AG10803 (cell line): ENCODE measurements around the gene NHLRC2.
"Not testable (repeated sequence)": the region's sequence is repeated elsewhere in the genome, so short reads cannot be mapped to it uniquely, and the experiment has no call there.

ENCODE experiments used
- DNase-seq: peaks from one replicate; pipeline ENCODE4 v3.0.0; 2010; ENCODE audit warnings: low read depth
- H3K4me3 ChIP-seq: 2 replicates; pipeline ENCODE4 v1.5.1; 2011; ENCODE audit warnings: mild to moderate bottlenecking, low read length, control low read depth
- CTCF ChIP-seq: conservative IDR thresholded peaks from 2 replicates; pipeline ENCODE4 v1.5.1; 2011; ENCODE audit warnings: mild to moderate bottlenecking, low read length, control low read depth, inconsistent platforms

Gene NHLRC2

GRCh38 chr10:113823389-113823788, 31.1 kb upstream of the NHLRC2 start:
- no peak for DNase-seq
- no peak for TF ChIP-seq CTCF
- H3K4me3 ChIP-seq = no peak overlapping the region

DNA sequence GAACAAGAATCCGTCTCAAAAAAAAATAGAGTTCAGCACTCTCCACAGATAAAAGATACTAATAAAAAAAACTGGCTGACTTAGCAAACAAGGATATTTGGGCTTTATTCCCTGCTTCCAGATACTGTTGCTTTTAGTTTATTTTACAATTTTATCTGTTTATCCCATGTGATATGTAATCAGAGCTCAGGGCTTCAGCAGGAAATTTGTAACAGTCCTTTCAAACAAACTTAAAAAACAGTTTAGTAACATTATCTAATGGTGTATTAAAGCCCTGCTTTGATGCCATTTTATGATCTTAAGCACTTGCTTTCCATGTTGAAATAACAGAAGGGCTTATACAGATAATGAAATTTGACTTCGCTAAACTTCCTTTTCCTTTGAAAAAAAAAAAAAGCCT, 28.7 kb upstream of the NHLRC2 start:
- TF ChIP-seq CTCF = no peak
- no peak for DNase-seq

DNA sequence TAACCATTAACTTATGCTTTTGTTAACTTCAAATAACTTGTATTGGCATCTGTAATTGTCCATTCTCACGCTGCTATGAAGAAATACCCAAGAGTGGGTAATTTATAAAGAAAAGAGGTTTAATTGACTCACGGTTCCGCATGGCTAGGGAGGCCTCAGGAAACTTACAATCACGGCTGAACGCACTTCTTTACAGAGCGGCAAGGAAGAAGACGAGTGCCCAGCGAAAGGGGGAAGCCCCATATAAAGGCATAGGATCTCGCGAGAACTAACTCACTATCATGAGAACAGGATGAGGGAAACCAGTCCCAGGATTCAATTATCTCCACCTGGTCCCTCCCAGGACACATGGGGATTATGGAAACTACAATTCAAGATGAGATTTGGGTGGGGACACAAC, 25.9 kb upstream of the NHLRC2 start:
- H3K4me3 ChIP-seq, DNase-seq: not testable (repeated sequence)

More for the DNA sequence above, 28.7 kb upstream of the NHLRC2 start:
- no peak overlapping the region for H3K4me3 ChIP-seq

GRCh38 chr10:113842171-113842570, 12.3 kb upstream of the NHLRC2 start:
- DNase-seq = no peak
- TF ChIP-seq CTCF = no peak
- no peak overlapping the region for H3K4me3 ChIP-seq

- no peak overlapping the region for H3K4me3 ChIP-seq
- no peak for DNase-seq
- no peak for TF ChIP-seq CTCF
These were observed 10.4 kb upstream of the NHLRC2 start for GRCh38 chr10:113843972-113844485.

DNA sequence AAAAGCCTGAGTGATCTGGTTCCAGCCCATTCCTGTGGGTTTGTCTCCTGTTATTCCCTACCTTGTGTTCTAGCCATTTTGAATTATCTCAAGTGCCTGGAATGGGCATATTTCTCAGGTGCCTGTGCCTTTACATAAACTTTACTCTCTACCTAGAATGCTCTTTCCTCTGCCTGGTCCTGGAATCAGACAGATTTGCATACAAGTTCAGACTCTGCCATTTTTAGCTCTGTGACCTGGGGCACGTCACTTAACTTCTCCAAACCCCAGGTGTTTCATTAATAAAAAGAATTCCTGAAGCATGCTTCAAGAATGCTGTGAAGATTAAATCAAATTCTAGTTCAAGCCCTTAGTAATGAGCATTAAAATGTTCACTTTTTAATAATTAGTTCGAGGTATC, 8.4 kb upstream of the NHLRC2 start:
- no peak overlapping the region for H3K4me3 ChIP-seq
- no peak for TF ChIP-seq CTCF
- DNase-seq = no peak

- H3K4me3 ChIP-seq = no peak overlapping the region
- TF ChIP-seq CTCF = no peak
- no peak for DNase-seq
These were observed 5.2 kb upstream of the NHLRC2 start for GRCh38 chr10:113849140-113849803.
